Prostate gland (tissue), 2 donors: ENCODE measurements around the gene GZMB. TPM values are rescaled to one million over a fixed set of nuclear protein-coding genes. Genes with fewer than 3 reads are reported as not detected.
"Not testable (repeated sequence)": the region's sequence is repeated elsewhere in the genome, so short reads cannot be mapped to it uniquely, and the experiment has no call there.

Experiments
- DNase-seq: peaks from one replicate; pipeline ENCODE4 v3.0.0-alpha.2; 2019; ENCODE audit warnings: low spot score
- H3K27ac ChIP-seq, 2 donors: fragments of 200-600 bp; sonication (generic); 2 replicates each; pipeline ENCODE4 v1.5.1; 2017 to 2019
- H3K27me3 ChIP-seq: fragments of 200-600 bp; sonication (generic); replicated peaks from 2 replicates; pipeline ENCODE4 v1.5.1; 2019; ENCODE audit not compliant: insufficient read depth
- H3K36me3 ChIP-seq, 2 donors: fragments of 200-600 bp; sonication (generic); 1 replicate in 1 of 2; 2 replicates in 1 of 2; pipeline versions ENCODE4 v1.5.1 to v1.8.1; 2017 to 2019
- H3K4me1 ChIP-seq: fragments of 200-600 bp; sonication (generic); replicated peaks from 2 replicates; pipeline ENCODE4 v1.5.1; 2019
- H3K4me3 ChIP-seq, 2 donors: fragments of 200-600 bp; sonication (generic); 2 replicates each; pipeline ENCODE4 v1.5.1; 2017 to 2019
- H3K9me3 ChIP-seq: fragments of 200-600 bp; sonication (generic); 2 replicates; pipeline ENCODE4 v1.5.1; 2017
- POLR2A ChIP-seq: fragments of 450-650 bp; IDR thresholded peaks from one replicate; pipeline ENCODE4 v1.6.1; 2016; ENCODE audit warnings: antibody characterized with exemption, mild to moderate bottlenecking
- POLR2AphosphoS5 ChIP-seq: sonication (generic); formaldehyde crosslinking; IDR thresholded peaks from one replicate; pipeline ENCODE4 v1.6.1; 2017; ENCODE audit warnings: antibody characterized with exemption
- whole genome bisulfite sequencing: methylation state at CpG from one replicate; pipeline ENCODE4 v1.1.5; 2018; 5-methylcytosine and 5-hydroxymethylcytosine counted together
- intact Hi-C: fragments of 100-400 bp; cut with DNase I; formaldehyde crosslinking; loops from one replicate; pipeline ENCODE4 v1.14.2; 2022
- total RNA-seq, 2 donors: library from RNA; depleted of rRNA; stranded (reverse); fragments of >200 nt; gene quantifications; one replicate each; pipeline ENCODE4 v1.1.0, GENCODE V29; 2016
- TF ChIP-seq, protein P1 (sequence below), 4 experiments: fragments of 200-600 bp in 2 of 4; fragments of 450-650 bp in 2 of 4; sonication (generic) in 2 of 4; IDR thresholded peaks; 1 replicate in 3 of 4; 2 replicates in 1 of 4; pipeline ENCODE4 v1.5.1; 2016 to 2019; ENCODE audit warnings: antibody characterized with exemption in 4 of 4, mild to moderate bottlenecking in 2 of 4, moderate library complexity in 2 of 4

The GZMB gene
- total RNA-seq, 2 donors from 2014 or later: 1.1 TPM; not detected in 1

DNA sequence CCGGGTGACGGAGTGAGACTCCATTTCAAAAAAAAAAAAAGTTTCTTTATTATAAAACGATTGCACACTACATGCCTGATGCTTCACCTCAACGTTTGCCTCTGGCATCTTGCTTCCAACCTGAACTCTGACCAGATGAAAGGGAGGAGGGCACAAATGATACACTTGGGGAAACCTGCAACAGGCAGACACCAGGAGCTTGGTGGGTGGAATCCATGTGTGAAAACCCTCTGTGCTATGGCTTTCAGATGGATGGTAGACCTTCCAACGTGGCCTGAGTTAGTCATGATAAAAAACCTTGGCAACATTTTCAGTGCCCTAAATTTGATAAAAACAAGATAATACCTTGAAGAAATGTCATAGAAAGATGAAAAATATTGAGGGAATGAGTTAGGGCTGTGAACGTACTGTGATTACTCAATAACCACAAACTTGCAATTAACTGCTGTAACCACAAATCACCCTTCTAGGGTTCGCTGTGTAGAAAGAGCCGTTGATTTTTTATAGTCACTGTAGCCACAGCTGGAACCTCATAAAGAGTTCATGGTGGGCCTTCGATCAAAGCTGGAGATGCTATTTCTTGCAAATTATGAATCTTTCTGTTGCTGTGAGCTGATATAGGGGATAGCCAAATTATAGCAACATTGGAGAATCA, 26.1 kb upstream of the GZMB start:
- H3K36me3 ChIP-seq: no peaks in the 10 kb centered on the region
- H3K4me3 ChIP-seq: no peak overlapping the region
- DNase-seq: no peak
- H3K27ac ChIP-seq: no peak overlapping the region
- WGBS: 58% methylated on average over 9 of the region's 9 CpGs
- H3K9me3 ChIP-seq: no peaks in the 10 kb centered on the region
- H3K27me3 ChIP-seq: no peaks in the 10 kb centered on the region
- intact Hi-C loops: no loop called here
- TF ChIP-seq, protein P1, sequence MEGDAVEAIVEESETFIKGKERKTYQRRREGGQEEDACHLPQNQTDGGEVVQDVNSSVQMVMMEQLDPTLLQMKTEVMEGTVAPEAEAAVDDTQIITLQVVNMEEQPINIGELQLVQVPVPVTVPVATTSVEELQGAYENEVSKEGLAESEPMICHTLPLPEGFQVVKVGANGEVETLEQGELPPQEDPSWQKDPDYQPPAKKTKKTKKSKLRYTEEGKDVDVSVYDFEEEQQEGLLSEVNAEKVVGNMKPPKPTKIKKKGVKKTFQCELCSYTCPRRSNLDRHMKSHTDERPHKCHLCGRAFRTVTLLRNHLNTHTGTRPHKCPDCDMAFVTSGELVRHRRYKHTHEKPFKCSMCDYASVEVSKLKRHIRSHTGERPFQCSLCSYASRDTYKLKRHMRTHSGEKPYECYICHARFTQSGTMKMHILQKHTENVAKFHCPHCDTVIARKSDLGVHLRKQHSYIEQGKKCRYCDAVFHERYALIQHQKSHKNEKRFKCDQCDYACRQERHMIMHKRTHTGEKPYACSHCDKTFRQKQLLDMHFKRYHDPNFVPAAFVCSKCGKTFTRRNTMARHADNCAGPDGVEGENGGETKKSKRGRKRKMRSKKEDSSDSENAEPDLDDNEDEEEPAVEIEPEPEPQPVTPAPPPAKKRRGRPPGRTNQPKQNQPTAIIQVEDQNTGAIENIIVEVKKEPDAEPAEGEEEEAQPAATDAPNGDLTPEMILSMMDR (IDR thresholded peaks at IDR 0.05): no peak
- TF ChIP-seq POLR2A: no peak
- no peak for TF ChIP-seq POLR2AphosphoS5
- no peaks in the 10 kb centered on the region for H3K4me1 ChIP-seq

DNA sequence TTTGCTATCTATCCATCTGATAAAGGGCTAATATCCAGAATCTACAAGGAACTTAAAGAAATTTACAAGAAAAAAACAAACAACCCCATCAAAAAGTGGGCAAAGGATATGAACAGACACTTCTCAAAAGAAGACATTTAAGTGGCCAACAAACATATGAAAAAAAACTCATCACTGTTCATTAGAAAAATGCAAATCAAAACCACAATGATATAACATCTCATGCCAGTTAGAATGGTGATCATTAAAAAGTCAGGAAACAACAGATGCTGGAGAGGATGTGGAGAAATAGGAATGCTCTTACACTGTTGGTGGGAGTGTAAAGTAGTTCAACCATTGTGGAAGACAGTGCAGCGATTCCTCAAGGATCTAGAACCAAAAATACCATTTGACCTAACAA, 14.4 kb upstream of the GZMB start:
- H3K36me3 ChIP-seq, intact Hi-C loops, H3K4me1 ChIP-seq, H3K9me3 ChIP-seq, DNase-seq, H3K4me3 ChIP-seq, H3K27me3 ChIP-seq, H3K27ac ChIP-seq: not testable (repeated sequence)
- WGBS: 90% methylated on average over 1 of the region's 1 CpG

- DNase-seq: no peak
These were observed 5.9 kb upstream of the GZMB start for GRCh38 chr14:24639905-24640304.

DNA sequence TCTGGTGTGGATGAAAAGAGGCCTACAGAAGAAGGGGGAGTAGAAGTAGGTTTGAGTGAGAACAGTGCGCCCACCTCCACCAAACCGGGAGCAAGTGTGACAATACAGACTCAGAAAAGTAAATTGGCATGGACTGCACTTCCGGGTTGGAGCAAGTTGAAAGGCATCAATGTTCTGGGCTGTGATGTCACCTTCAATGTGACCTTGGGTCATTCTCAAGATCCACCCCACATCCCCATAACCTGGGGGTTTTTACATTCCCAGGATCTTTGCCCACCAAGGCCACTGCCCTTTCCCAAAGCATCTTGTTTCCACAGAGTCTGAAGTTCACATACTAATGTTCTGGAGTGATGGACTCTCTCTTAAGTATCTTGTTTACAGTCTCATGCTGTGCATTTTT, 5.3 kb upstream of the GZMB start:
- H3K36me3 ChIP-seq: no peaks in the 10 kb centered on the region
- no peaks in the 10 kb centered on the region for H3K4me1 ChIP-seq
- no peak overlapping the region for H3K4me3 ChIP-seq
- TF ChIP-seq POLR2AphosphoS5 (no peak), POLR2A (no peak)
- TF ChIP-seq, protein P1 (IDR thresholded peaks at IDR 0.05): no peak
- 83% methylated on average over 3 of the region's 3 CpGs for WGBS
- DNase-seq: no peak
- no peak overlapping the region for H3K27ac ChIP-seq
- no peaks in the 10 kb centered on the region for H3K27me3 ChIP-seq
- H3K9me3 ChIP-seq: no peaks in the 10 kb centered on the region
- intact Hi-C loops: no loop called here

More at GRCh38 chr14:24639905-24640304, 5.9 kb upstream of the GZMB start:
- H3K4me1 ChIP-seq: no peaks in the 10 kb centered on the region
- H3K27ac ChIP-seq: no peak overlapping the region
- no peak for TF ChIP-seq POLR2A
- TF ChIP-seq POLR2AphosphoS5: no peak
- TF ChIP-seq, protein P1 (IDR thresholded peaks at IDR 0.05): no peak
- intact Hi-C loops: no loop called here
- H3K4me3 ChIP-seq: no peak overlapping the region
- H3K36me3 ChIP-seq: no peaks in the 10 kb centered on the region
- H3K27me3 ChIP-seq: no peaks in the 10 kb centered on the region
- WGBS: 86% methylated on average over 3 of the region's 3 CpGs
- no peaks in the 10 kb centered on the region for H3K9me3 ChIP-seq

- intact Hi-C loops: no loop called here
- TF ChIP-seq POLR2AphosphoS5 (no peak), POLR2A (no peak)
- TF ChIP-seq, protein P1 (IDR thresholded peaks at IDR 0.05): no peak
- Histone ChIP-seq H3K4me3 (no peak overlapping the region), H3K9me3 (no peaks in the 10 kb centered on the region), H3K36me3 (no peaks in the 10 kb centered on the region), H3K4me1 (peaks cover 6% of the 10 kb centered on the region), H3K27ac (no peak overlapping the region), H3K27me3 (no peaks in the 10 kb centered on the region)
- WGBS: 95% methylated on average over 1 of the region's 1 CpG
- DNase-seq: no peak
These were observed 637 bp downstream of the GZMB start for GRCh38 chr14:24633353-24633752.
